ENCODE measurements around the gene FGD3. TPM values are rescaled to one million over a fixed set of nuclear protein-coding genes. Genes with fewer than 3 reads are reported as not detected.

Gene FGD3
- total and polyA plus RNA-seq, 9 of the 15 experiments (the other 6 are each of a cell fraction or from before 2014, with no cell fraction given): 0.07 to 1.3 (median 0.29) TPM

- Histone ChIP-seq H3K9me1 (ENCODE audit: control insufficient read depth, insufficient read depth, low read length) (no peaks in the 10 kb centered on the region), H2AFZ (ENCODE audit: low read depth, low read length) (no peak overlapping the region), H4K20me1 (replicated peaks; ENCODE audit: control insufficient read depth, insufficient read depth, low read length) (0 out of 2 replicates have a peak, but pooled peaks cover 4% of the 10 kb centered on the region), H3K79me2 (ENCODE audit: control insufficient read depth, insufficient read depth, low read length) (no peaks in the 10 kb centered on the region), H3K4me2 (ENCODE audit: insufficient read depth, low read length) (no peak overlapping the region), H3K36me3 (ENCODE audit: control insufficient read depth, insufficient read depth, low read length) (no peaks in the 10 kb centered on the region), H3K27me3 (ENCODE audit: control insufficient read depth in 2 of 2, insufficient read depth in 2 of 2, low read length in 2 of 2) (peaks cover 6 to 22% of the 10 kb centered on the region in 2 experiments; a peak in 4 of 5 replicates), H3K27ac (ENCODE audit: extremely low read depth, low read depth, low read length) (no peak overlapping the region), H3K4me1 (replicated peaks in 1 of 2; ENCODE audit: control insufficient read depth in 2 of 2, insufficient read depth in 2 of 2, low read length in 2 of 2) (peaks cover 10 to 11% of the 10 kb centered on the region in 2 experiments; a peak in 3 of 5 replicates), H3K9ac (ENCODE audit: insufficient read depth in 1 of 2, low read depth in 2 of 2, low read length in 2 of 2) (no peak overlapping the region), H3K4me3 (no peak overlapping the region), H3K9me3 (replicated peaks; ENCODE audit: control insufficient read depth, insufficient read depth, low read depth, low read length) (no peaks in the 10 kb centered on the region)
- ChIA-PET CTCF (ENCODE audit: low intra/inter-chr PET ratio) (no interaction called here), POLR2A (interaction anchor here (0.6 kb wide), 1 partner anchor 439 kb away, joined by 3 read pairs; no protein-coding TSS in a partner anchor)
- FAIRE-seq (no peak), ATAC-seq (no peak), DNase-seq (ENCODE audit: extremely low read depth in 1 of 4, low spot score in 3 of 4) (no peak)
- 17% methylated on average over 2 of the region's 3 CpGs for WGBS (ENCODE audit: insufficient coverage, low coverage, missing lambda C conversion rate)
- in situ Hi-C loops (cut with MboI): no loop called here
- BruUV-seq (replicated peaks): no TSS peak
- intact Hi-C loops (cut with micrococcal nuclease): no loop called here
- TF ChIP-seq ZNF512 (tag; IDR thresholded peaks at IDR 0.05): no peak
- no peak for TF ChIP-seq PRMT5 (CRISPR knock-in tag; IDR thresholded peaks at IDR 0.05)
- TF ChIP-seq ESRRB (CRISPR knock-in tag; IDR thresholded peaks at IDR 0.05; ENCODE audit: borderline replicate concordance): no peak
- no peak for TF ChIP-seq ILK (tag; IDR thresholded peaks at IDR 0.05; ENCODE audit: borderline replicate concordance, low read depth)
- no peak for TF ChIP-seq PHF21A (IDR thresholded peaks at IDR 0.05; ENCODE audit: borderline replicate concordance, low read depth)
- TF ChIP-seq SMC3 (conservative IDR thresholded peaks at IDR 0.05; ENCODE audit: insufficient read depth, low read depth, low read length): no peak
- TF ChIP-seq ZZZ3 (IDR thresholded peaks at IDR 0.05): no peak
- no peak for TF ChIP-seq HOXB6 (CRISPR knock-in tag; IDR thresholded peaks at IDR 0.05; ENCODE audit: borderline replicate concordance)
- no peak for TF ChIP-seq ZNF644 (tag; IDR thresholded peaks at IDR 0.05; ENCODE audit: low read depth)
- no peak for TF ChIP-seq PRPF4 (IDR thresholded peaks at IDR 0.05; ENCODE audit: insufficient read depth, low read depth, low read length, poor library complexity, severe bottlenecking)
- TF ChIP-seq ZNF592 (IDR thresholded peaks at IDR 0.05): no peak
- TF ChIP-seq ZNF263 (CRISPR knock-in tag; IDR thresholded peaks at IDR 0.05; ENCODE audit: borderline replicate concordance): no peak
- no peak for TF ChIP-seq SIX5 (IDR thresholded peaks at IDR 0.05; ENCODE audit: borderline replicate concordance in 1 of 2, insufficient read depth in 1 of 2, low read depth in 1 of 2, low read length in 2 of 2)
- TF ChIP-seq MNT (conservative IDR thresholded peaks at IDR 0.05): no peak
Observed at GRCh38 chr9:92960561-92961290, 13.4 kb downstream of the FGD3 start.

Measured in K562 (cell line).